HG03521 (cell line): ENCODE results near the gene ANXA2.

Experiments
- ATAC-seq: cut with Tn5 transposase; IDR thresholded peaks from one replicate; pipeline ENCODE4 v1.9.1; 2021; ENCODE audit warnings: mild to moderate bottlenecking, moderate library complexity; ENCODE audit not compliant: unreplicated experiment

Gene ANXA2

GRCh38 chr15:60390871-60391501 is 6.8 kb downstream of the ANXA2 start:
- ATAC-seq, result no peak

GRCh38 chr15:60390231-60390630 is 7.6 kb downstream of the ANXA2 start:
- no peak for ATAC-seq

GRCh38 chr15:60389261-60390077 is 8.3 kb downstream of the ANXA2 start:
- ATAC-seq, result no peak

GRCh38 chr15:60387321-60387720 is 10.5 kb downstream of the ANXA2 start:
- ATAC-seq, result no peak

GRCh38 chr15:60386615-60387014 is 11.2 kb downstream of the ANXA2 start:
- no peak for ATAC-seq

GRCh38 chr15:60385620-60386552 is 11.9 kb downstream of the ANXA2 start:
- ATAC-seq, result no peak

- ATAC-seq, result no peak
Observed at GRCh38 chr15:60384526-60385126, 13.2 kb downstream of the ANXA2 start.

- no peak for ATAC-seq
Observed at GRCh38 chr15:60384053-60384452, 13.7 kb downstream of the ANXA2 start.

GRCh38 chr15:60382773-60383674 is 14.8 kb downstream of the ANXA2 start:
- no peak for ATAC-seq

- ATAC-seq, result no peak
Observed at GRCh38 chr15:60381148-60381788, 16.5 kb downstream of the ANXA2 start.

GRCh38 chr15:60379525-60380274 is 18.1 kb downstream of the ANXA2 start:
- no peak for ATAC-seq

- no peak for ATAC-seq
Observed at GRCh38 chr15:60379185-60379524, 18.6 kb downstream of the ANXA2 start.

- no peak for ATAC-seq
Observed at GRCh38 chr15:60376677-60377095, 21.1 kb downstream of the ANXA2 start.

- no peak for ATAC-seq
Observed at GRCh38 chr15:60375306-60375705, 22.5 kb downstream of the ANXA2 start.

GRCh38 chr15:60374628-60375081 is 23.1 kb downstream of the ANXA2 start:
- no peak for ATAC-seq

- no peak for ATAC-seq
Observed at GRCh38 chr15:60374209-60374608, 23.6 kb downstream of the ANXA2 start.

- no peak for ATAC-seq
Observed at GRCh38 chr15:60373745-60374144, 24.0 kb downstream of the ANXA2 start.

GRCh38 chr15:60373327-60373726 is 24.5 kb downstream of the ANXA2 start:
- ATAC-seq, result no peak

GRCh38 chr15:60372756-60373155 is 25.0 kb downstream of the ANXA2 start:
- no peak for ATAC-seq
